NCI-H82 treated with DMSO at 0.1 percent for 48 hours (cell line): ENCODE measurements around the gene ARL6IP6.

ENCODE experiments used
- DNase-seq: peaks from one replicate; lab custom pipeline; 2025; ENCODE audit not compliant: unreplicated experiment; lab: John Stamatoyannopoulos, UW

Gene ARL6IP6

DNA sequence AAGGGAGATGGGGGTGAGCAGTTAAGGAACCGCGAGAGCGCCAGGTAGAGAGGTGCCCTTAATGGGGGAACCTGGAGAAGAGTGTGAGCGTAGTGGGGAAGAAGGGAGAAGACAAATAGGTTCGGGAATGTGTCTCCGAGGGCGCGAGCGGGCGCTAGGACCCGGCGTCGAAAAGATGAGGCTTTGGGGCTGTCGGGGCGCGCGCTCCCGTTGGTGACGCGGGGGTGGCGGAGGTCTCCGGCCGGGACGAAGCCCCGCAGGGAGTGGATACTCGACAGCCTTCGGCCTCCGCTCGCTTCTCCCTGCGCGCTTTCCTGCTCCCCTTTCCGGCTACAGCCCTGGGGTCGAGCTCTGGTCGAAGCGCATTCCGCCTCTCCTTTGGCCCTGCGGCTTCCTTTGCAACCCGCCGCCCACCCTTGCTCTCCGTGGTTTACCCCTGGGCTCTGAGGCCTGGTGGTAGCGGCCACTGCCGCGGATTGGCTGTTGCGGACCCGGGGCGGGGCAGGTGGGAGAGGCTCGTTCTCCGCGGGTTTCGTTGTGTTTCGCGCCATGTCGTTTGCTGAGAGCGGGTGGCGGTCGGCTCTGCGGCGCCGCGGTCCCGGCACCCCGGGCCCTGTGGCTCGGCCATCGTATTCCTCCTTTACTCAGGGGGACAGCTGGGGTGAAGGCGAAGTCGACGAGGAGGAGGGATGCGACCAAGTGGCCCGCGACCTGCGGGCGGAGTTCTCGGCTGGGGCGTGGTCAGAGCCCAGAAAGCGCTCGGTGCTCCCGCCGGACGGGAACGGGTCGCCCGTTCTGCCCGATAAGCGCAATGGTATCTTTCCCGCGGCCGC, at the start of gene ARL6IP6:
TSS of gene ARL6IP6 (plus strand) at position 545 of the 833 bp plus-strand sequence. CDS start at position 550, 5 bp downstream.
- DNase-seq: peak; percentile 79

DNA sequence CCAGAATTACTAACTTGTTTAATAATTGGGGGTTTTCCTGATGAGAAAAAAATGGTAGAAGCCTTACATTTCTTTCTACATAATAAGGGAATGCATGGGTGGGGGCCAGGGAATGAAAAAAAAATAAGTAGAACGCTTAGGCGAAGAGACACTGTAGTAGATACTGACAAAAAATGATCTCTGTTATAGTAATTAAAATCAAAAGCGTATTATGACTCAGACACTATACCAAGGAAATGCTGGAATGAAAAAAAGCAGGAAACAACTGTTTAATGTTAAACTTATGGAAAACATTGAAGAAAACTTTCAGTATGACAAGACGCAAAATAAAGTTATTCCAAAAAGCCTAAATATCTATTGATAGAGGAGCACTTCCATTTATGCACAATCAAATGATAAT, 44.1 kb upstream of the ARL6IP6 start:
- DNase-seq: no peak

DNA sequence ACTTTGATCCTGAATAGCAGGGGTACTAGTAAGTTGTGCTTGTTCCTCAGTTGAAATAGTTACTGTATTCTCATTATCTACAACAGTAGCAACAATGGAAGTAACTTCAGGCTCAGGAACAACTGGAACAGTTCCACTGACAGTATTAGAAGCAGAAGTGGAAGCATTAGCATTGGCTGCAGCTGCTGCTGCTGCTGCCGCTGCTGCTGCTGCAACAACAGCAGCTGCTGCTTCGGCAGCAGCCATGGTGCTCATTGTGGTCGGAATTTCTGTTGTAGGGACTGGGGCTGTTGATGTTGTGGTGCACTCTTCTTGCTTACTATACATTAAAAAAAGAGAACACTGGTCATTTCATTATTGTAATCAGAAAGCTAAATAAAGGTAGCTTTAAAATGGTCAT, 42.0 kb upstream of the ARL6IP6 start:
- DNase-seq: no peak

DNA sequence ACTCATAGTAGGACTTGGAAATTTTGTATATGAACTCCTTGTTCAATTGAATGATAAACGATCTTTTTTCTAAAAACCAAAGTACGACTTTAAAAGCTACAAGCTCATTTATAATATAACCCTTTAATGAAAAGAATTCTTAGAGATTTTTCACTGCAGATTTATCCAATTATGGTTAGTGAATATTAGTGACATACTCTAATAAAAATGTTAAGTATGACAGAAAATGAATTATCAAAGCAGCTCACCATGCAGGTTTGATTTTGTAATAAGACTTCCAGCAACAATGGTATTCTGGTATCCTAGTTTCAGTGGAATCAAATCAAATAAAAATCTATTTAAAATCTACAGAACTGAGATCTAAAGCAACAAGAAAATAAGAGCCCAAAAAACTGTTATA, 39.6 kb upstream of the ARL6IP6 start:
- no peak for DNase-seq

DNA sequence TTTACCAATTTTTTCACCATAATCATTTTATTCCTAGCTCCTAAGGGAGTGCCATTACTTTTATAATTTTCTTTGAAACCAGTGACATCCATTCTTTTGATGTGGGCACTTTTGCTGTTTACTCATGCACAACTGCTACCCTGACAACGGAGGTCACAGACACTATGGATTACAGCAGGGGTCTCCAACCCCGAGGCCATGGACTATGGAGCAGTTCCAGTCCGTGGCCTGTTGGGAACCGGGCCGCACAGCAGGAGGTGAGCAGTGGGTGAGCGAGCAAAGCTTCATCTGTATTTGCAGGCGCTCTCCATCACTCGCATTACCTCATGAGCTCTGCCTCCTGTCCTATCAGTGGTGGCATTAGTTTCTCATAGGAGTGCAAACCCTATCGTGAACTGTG, 35.8 kb upstream of the ARL6IP6 start:
- DNase-seq: no peak

DNA sequence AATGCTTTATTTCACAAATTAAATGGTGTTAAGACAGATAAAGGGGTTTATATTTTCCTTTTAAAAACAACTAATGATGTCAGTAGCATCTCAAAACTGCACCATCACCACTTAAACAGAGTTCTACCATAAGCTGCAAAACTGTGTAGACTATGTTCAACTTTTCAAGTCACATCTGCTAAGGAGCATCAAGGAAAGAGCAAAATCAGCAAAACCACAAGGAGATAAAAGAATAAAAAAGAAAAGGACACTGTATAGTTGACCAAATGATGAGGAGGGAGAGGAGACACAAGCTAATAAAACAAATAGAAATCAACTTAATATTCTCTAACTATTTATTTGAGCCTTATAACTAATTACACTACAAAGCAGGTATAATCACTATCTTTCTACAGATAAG, 35.0 kb upstream of the ARL6IP6 start:
- DNase-seq: no peak

DNA sequence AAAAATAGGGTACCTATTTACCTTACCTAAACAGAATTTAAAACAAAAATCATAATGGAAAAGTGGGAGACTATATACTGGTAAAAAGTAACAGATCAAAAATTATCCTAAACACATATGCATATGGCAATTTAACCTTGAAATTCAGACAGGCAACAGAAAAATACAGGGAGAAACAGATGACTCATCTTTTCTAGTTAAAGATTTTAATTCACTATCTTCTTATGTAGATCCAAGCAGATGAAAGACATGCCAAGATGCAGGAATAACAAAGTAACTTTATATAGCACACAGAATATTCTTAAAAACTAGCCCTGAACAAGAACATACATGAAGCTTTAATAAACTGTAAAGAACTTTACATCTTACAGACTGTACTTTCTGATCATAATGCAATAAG, 32.1 kb upstream of the ARL6IP6 start:
- no peak for DNase-seq

DNA sequence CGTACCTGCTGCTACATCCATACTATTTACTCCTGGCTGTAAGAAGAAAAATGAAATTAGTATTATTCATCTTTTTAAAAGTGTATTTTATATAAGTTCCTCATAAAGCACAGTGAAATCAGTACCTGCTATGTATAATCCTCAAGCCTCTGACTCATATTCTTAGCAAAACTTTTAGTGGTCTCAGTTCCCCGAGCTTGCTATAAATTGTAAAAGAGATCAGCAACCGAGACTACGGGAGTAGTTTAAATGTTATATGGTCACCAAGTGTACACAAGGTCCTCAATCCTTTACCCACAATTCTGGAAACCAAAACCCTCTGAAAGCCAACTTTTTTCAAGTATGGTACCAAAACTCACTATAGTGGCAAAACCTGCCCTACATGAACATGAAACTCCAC, 25.4 kb upstream of the ARL6IP6 start:
- DNase-seq: no peak

DNA sequence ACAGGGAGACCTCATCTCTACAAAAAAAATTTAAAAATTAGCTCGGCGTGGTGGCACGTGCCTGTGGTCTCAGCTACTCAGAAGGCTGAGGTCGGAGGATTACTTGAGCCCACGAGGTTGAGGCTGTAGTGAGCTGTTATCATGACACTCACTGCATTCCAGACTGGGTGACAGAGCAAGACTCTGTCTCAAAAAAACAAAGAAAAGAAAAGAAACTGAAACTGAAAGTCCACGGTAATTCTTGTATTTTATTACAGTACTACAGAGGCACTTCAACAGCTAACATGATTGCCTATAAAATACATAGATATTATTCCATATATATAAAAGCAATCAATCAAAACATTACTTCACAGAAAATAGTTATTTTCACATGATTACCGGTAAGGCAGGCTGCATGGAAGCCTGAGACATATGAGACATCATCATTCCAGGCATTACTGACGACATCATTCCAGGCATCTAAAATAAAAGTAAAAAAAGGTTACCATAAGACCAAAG, 24.2 kb upstream of the ARL6IP6 start:
- no peak for DNase-seq

DNA sequence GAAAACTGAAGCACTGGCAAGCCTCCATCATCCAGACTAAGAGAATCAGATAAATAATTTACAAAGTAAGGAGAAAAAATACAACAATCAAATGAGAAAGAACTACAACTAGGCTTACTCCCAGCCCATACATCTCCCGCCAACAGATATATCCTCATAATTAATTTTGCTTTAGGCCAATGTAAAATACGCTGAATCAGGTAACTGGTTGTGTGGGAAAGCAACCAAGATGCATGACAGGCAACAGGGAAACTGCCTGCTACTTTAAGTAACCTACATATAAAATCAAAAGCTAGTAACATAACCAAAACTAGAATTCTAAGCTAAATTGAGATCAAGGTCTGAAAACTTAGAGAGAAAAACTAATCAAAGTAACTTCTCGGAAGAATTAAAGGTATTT, 22.7 kb upstream of the ARL6IP6 start:
- DNase-seq: no peak

DNA sequence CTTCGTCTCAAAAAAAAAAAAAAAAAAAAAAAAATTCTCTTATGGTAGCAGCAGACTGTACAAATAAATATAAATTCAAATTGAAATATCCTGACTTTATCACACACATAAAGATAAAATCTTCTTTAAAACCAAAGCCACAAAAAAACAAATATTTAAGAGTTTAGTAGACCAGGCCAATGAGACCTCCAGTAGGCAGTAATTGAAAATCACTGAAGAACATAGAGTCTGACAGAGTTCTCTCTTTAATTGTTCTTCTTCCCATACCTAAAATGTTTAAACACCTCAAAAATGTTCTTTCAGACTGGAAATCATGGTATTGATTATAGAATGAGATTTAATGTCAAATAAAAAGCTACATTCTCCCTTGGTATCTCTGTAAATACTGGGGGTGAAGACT, 21.9 kb upstream of the ARL6IP6 start:
- DNase-seq: no peak

DNA sequence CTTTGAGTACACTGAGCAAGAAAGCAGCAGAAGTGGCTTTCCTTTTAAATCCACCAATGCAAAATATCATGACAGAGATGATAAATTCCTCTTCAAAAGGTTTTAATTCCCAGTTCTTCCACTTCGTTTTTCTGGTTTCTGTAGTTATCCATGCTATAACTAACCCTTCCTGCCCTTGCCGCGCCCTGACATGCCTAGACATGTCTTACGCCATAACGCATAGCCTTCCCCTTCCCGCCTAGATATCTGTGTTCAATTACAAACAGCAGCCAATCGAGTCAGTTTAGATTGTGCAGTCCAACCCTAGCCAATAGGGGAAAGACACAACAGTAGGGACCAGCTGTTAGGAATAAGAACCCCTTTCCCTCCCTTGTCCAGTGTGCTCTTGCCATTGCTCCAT, 17.2 kb upstream of the ARL6IP6 start:
- DNase-seq: no peak

DNA sequence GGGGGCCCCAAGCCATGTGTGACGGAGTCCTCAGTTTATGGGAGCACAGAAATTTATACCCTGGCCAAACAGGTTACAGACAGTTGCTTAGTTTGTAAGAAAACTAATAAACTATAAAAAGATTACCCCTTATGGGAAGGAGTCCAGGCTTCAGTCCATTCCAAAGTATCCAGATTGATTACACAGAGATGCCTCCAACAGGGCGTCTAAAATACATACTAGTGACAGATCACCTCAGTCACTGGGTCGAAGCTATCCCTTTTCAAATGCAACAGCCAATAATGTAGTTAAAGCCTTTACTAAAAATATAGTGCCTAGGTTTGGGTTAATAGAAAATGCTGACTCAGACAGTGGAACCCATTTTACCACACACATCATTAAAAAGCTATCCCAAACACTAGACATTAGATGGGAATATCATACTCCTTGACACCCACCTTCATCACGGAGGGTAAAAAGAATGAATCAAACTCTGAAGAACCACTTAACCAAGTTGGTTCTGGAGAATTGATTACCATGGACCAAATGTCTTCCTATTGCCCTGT, 11.9 kb upstream of the ARL6IP6 start:
- no peak for DNase-seq

DNA sequence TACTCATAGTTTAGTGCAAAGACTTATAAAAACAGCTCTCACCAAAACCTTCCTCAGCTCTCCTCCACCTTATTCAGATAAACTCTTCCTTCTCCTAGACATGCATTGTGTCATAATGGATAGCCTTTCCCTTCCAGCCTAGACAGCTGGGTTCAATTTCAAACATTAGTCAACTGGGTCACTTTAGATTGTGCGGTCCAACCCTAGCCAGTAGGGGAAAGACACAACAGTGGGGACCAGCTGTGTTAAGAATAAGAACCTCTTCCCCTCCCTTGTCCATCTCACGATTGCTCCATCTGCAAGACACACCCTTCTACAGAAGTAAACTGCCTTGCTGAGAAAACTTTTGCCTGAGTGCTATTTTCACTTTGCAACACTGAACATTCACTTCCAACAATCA, 9.7 kb upstream of the ARL6IP6 start:
- no peak for DNase-seq

DNA sequence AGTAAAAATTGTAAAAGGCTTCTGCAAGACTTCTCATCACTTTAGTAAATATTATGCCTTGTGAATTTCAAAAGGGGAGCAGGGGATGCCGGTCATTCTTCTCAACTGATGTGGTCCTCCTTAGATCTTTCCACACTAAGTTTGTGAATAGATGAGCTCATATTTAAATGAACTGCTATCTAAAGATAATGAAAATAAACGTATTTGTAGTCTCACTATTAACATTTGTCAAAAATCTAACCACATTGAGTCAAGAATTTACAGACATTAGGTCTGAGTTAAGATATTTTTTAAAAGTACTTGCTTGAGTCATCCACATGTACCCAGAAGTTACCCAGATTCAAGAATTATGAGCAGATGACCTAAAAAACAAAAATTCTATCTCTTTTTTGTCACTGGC, 7.7 kb upstream of the ARL6IP6 start:
- DNase-seq: no peak

DNA sequence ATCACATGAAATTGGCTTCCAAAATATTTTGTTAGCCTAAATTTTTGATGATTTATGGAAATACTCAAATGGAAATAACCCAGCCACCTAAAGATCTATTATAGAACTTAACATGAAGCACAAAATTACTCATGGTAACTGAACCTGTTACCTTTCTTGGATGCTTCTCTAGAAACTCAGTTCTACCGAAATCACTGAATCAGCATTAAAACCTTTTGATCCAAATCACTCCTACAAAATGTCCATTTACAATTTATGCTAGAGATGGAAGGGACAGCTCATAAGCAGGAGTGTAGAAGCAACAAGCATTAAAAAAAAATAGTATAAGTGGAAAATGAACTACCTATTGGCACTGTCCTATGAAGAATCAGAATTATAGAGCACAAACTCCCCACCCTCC, 3.3 kb upstream of the ARL6IP6 start:
- no peak for DNase-seq

DNA sequence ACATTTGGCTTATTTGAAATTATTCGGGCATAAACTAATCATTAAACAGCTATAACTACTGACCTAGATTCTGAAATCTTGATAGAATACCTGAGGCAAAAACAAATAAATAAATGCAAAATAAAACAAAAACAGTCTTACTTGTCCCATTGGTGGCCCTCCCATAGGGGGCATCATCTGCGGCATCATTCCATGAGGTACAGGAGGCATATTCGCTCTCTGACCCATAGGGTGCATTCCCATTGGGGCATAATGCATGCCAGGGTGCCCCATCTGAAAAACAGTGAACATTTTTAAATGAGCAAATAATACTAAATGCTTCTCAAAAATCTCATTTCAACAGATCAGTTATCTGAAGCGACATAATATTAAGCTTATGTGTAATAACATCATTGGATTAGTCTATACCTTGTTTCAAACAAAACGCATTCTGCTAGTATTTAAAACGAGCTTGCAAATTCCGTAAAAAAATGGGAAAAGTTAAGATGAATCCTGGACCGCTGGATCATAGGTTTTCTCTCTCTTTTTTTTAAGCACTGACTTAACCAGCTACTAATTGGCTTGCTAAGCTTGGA, 2.5 kb upstream of the ARL6IP6 start:
- DNase-seq: no peak

DNA sequence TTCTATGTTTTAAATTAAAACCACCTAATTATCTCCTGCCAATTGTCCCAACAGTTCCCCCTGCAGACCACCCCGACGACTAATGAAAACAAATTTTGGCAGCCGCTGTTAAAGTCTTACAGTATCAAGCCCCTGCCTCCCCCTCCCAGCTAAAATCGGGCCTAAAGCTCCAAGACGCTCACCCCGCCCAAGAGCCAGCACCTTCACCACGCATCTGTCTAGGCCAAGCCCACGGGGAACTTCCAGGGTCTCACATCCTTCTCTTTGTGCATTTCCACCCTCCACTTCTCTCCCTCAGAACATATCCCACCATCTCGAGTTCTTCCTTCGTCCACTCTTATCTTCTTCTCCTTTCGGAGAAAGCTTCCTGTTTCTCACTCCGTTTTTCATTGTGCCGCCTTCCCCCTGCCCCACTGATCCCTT, 1.6 kb upstream of the ARL6IP6 start:
- DNase-seq: peak; percentile 41

DNA sequence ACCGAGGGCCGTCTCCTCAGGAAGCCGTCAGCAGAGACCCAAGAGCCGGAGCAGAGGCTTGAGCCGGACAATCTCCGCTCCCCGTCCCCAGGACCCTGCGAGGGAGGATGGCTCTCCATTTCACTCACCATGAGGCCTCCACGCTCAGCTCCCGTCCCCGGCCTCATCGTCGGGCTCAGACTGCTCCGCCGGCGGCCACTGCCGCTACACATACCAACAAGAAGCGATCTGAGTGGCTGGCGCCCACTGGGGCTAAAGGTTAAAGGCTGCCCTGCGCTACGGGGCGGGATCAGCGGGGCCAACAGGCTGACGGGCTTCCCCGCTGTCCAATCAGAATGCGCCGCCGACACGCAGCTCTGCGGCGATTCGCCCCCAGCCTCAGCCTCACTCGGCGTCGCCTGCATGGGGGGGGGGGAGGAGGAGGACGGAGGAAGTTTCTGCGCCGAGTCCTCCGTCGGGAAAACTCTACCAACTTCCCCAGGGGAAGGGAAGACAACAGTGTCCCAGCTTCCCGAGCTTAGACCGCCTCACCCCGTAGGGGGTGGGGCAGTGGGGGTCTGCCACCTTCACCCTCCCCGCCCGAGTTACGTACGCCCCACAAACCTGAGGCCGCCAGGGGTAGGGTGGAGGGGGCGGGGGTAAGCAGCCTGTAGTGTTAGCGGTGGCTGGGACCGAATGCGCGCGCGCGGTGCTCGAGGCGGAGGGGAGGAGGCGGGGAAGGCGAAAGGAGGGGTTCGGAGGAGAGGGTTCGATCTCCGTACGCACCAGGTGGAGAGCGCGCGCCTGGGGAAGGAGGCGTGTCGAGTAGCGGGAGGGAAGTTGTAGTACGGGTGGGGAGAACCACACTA, 968 bp upstream of the ARL6IP6 start, which contains the start of gene PRPF40A:
TSS of gene PRPF40A (minus strand) at position 234 of the 848 bp plus-strand sequence. CDS start at position 212, 22 bp downstream.
- peak; percentile 95 for DNase-seq

DNA sequence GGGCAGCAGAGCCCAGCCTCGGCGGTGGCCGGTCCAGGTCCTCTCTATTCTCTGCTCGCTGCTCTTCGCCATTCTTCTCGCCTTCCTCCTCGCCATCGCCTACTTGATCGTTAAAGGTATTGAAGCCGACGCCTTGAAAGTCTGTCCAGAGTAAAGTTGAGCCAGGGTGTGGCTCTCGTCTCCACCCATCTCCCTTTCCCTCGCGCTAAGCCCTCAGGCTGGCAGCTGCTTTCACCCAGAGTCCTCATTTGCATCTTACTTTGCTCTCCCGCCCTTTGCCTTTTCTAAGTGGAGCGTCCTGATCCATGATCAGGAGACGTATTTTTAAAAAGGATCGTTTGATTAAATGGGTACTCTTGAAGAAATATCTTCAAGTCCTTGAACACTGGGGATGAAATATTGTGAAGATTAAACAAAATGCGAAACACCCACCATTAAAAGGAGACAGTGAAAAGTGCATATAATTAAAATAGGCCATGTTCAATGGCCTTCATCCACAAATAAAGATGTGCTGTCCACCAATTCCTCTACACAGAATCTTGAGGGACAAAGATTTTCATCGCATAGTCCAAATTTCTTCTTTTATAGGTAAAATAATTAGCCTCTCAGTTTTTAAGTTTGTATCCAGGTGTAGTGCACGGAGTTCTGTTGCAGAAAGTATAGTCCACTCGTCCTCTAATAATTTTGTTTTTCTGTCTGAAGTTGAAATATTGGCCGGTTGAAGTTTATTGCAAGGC, 657 bp downstream of the ARL6IP6 start:
- DNase-seq: peak; percentile 69

DNA sequence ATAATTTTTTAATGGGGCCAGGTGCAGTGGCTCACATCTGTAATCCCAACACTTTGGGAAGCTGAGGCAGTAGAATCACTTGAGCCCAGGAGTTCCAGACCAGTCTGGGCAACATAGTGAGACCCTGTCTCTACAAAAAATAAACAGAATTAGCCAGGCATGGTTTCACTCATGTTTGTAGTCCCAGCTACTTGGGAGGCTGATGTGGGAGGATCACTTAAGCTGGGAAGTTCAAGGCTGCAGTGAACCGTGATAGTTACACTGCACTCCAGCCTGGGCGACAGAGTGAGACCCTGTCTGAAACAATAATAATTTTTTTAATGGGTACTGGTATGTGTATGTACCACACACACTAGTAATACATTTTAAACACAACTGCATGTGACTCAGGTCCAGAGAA, 2.4 kb downstream of the ARL6IP6 start:
- no peak for DNase-seq
